Colonic mucosa (tissue), 4 donors: ENCODE results near the gene PLXNA1. TPM values are rescaled to one million over a fixed set of nuclear protein-coding genes. Genes with fewer than 3 reads are reported as not detected.

Source experiments
- DNase-seq: peaks from one replicate; pipeline ENCODE4 v3.0.0-alpha.2; 2020
- H3K27ac ChIP-seq: fragments of 200-600 bp; one replicate; pipeline ENCODE4 v1.8.0; 2021
- H3K27me3 ChIP-seq: fragments of 200-600 bp; one replicate; pipeline ENCODE4 v1.8.0; 2021
- H3K36me3 ChIP-seq: fragments of 200-600 bp; one replicate; pipeline ENCODE4 v1.8.0; 2021
- H3K4me1 ChIP-seq: fragments of 200-600 bp; one replicate; pipeline ENCODE4 v1.8.0; 2021; ENCODE audit warnings: mild to moderate bottlenecking
- H3K4me3 ChIP-seq: fragments of 200-600 bp; one replicate; pipeline ENCODE4 v1.8.0; 2021
- H3K9ac ChIP-seq, 2 donors: one replicate each; pipeline ENCODE4 v1.7.0; 2013; ENCODE audit warnings: control low read depth in 2 of 2, low read depth in 2 of 2, low read length in 2 of 2
- H3K9me3 ChIP-seq: fragments of 200-600 bp; one replicate; pipeline ENCODE4 v1.8.0; 2021
- intact Hi-C: fragments of 100-400 bp; cut with DNase I; formaldehyde crosslinking; loops from one replicate; pipeline ENCODE4 v1.14.1; 2022
- total RNA-seq, 2 donors: library from RNA; stranded (reverse); fragmentation: NEBNext Ultra II Directional in 1 of 2; extraction: Animal tissue kit (Norgen Biotek cat#: 25700) in 1 of 2; gene quantifications; one replicate each; pipeline ENCODE4 v1.2.1, GENCODE V29; 2021
- TF ChIP-seq, protein P1 (sequence below): fragments of 200-600 bp; IDR thresholded peaks from one replicate; pipeline ENCODE4 v1.8.0; 2022; ENCODE audit warnings: antibody characterized with exemption, mild to moderate bottlenecking
- donor health status: healthy.
- donor health status: DM: no; HTN: no; CAD: no.
- donor health status: DM: no; HTN: no; CAD: no.

PLXNA1 gene
- total RNA-seq, 2 donors from 2014 or later, result 16.0 to 19.3 TPM

- no peaks in the 10 kb centered on the region for H3K27me3 ChIP-seq
- H3K4me3 ChIP-seq, result no peak overlapping the region
- H3K27ac ChIP-seq, result no peak overlapping the region
- H3K4me1 ChIP-seq, result no peaks in the 10 kb centered on the region
- no peaks in the 10 kb centered on the region for H3K9me3 ChIP-seq
- H3K9ac ChIP-seq, result no peak overlapping the region
- H3K36me3 ChIP-seq, result no peaks in the 10 kb centered on the region
- DNase-seq, result no peak
- TF ChIP-seq, protein P1, sequence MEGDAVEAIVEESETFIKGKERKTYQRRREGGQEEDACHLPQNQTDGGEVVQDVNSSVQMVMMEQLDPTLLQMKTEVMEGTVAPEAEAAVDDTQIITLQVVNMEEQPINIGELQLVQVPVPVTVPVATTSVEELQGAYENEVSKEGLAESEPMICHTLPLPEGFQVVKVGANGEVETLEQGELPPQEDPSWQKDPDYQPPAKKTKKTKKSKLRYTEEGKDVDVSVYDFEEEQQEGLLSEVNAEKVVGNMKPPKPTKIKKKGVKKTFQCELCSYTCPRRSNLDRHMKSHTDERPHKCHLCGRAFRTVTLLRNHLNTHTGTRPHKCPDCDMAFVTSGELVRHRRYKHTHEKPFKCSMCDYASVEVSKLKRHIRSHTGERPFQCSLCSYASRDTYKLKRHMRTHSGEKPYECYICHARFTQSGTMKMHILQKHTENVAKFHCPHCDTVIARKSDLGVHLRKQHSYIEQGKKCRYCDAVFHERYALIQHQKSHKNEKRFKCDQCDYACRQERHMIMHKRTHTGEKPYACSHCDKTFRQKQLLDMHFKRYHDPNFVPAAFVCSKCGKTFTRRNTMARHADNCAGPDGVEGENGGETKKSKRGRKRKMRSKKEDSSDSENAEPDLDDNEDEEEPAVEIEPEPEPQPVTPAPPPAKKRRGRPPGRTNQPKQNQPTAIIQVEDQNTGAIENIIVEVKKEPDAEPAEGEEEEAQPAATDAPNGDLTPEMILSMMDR, result no peak
- intact Hi-C loops, result no loop called here
Observed at GRCh38 chr3:127014536-127015281, 31.8 kb downstream of the PLXNA1 start.

DNA sequence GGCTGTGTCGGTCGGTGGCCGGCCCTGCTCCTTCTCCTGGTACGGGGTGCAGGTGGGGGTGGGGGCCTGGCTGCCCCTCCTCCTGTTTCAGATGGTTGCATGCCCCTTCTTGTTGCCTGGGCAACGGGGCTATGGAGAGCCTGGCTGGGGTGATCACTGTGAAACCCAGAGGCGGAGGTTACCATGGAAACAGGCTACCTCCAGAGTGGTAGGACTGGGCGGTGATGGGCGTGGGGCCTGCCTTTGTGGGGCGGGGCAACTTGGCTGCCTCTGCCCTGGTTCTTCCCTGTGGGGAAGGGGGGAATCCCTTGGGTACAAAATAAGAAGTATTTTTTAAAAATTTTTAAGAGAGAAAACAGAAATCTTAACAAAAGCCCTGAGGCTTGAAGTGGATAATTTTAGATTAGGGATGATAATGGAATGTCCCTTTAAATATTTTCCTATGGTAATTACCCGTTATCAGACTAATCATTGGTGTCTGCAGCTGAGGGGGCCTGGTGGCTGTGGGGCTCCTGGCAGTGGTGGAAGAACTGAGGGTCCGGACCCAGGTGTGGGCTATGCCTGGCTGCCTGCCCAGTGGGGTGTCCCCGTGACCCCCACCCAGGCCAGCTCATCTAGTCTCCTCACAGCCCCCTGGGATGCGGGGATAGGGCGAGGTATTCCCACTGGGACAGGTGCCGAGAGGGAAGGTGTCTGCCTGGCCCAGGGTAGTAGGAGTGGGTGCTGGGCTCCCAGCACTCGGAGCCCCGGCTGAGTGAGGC is 32.5 kb downstream of the PLXNA1 start:
- H3K4me1 ChIP-seq, result no peaks in the 10 kb centered on the region
- H3K27ac ChIP-seq, result no peak overlapping the region
- no peak overlapping the region for H3K9ac ChIP-seq
- intact Hi-C loops, result no loop called here
- TF ChIP-seq, protein P1, result no peak
- DNase-seq, result no peak
- no peaks in the 10 kb centered on the region for H3K9me3 ChIP-seq
- no peak overlapping the region for H3K4me3 ChIP-seq
- H3K27me3 ChIP-seq, result no peaks in the 10 kb centered on the region
- no peaks in the 10 kb centered on the region for H3K36me3 ChIP-seq

DNA sequence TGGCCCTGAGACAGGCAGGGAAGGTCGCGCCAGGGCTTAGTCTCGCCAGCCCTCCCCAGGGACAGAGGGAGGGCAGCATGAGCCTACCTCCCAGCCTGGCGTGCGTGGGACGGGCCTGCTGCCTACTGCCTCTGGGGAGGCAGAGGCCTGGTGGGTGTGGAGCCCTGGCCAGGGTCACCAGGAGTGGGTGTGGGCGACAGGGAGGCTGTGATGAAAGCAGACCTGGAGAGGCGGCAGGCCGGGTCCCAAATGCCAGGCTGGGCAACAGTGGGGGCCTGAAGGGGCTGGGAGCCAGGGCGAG is 33.1 kb downstream of the PLXNA1 start:
- H3K36me3 ChIP-seq, result no peaks in the 10 kb centered on the region
- no peaks in the 10 kb centered on the region for H3K27me3 ChIP-seq
- no peaks in the 10 kb centered on the region for H3K4me1 ChIP-seq
- TF ChIP-seq, protein P1, result no peak
- H3K9me3 ChIP-seq, result no peaks in the 10 kb centered on the region
- no peak for DNase-seq
- H3K4me3 ChIP-seq, result no peak overlapping the region
- H3K9ac ChIP-seq, result no peak overlapping the region
- intact Hi-C loops, result no loop called here
- no peak overlapping the region for H3K27ac ChIP-seq

GRCh38 chr3:127016461-127016860 is 33.5 kb downstream of the PLXNA1 start:
- Histone ChIP-seq H3K4me1 (no peaks in the 10 kb centered on the region), H3K4me3 (no peak overlapping the region), H3K9me3 (no peaks in the 10 kb centered on the region), H3K9ac (no peak overlapping the region), H3K27ac (no peak overlapping the region), H3K36me3 (no peaks in the 10 kb centered on the region), H3K27me3 (no peaks in the 10 kb centered on the region)
- intact Hi-C loops, result no loop called here
- TF ChIP-seq, protein P1, result no peak
- no peak for DNase-seq

DNA sequence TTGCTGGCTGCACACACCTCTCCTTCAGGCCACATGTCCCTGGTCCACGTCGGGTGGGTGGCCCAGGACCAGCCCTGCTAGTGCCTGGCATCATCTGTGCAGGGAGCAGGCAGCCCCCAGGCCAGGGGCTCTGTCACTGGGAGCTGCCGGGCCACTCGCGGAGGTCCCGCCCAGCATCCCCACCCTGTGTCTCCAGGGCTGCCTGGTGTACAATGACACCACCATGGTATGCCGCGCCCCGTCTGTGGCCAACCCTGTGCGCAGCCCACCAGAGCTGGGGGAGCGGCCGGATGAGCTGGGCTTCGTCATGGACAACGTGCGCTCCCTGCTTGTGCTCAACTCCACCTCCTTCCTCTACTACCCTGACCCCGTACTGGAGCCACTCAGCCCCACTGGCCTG is 34.3 kb downstream of the PLXNA1 start:
- DNase-seq, result no peak
- no peak overlapping the region for H3K27ac ChIP-seq
- H3K4me1 ChIP-seq, result no peaks in the 10 kb centered on the region
- H3K9me3 ChIP-seq, result no peaks in the 10 kb centered on the region
- TF ChIP-seq, protein P1, result no peak
- H3K36me3 ChIP-seq, result no peaks in the 10 kb centered on the region
- intact Hi-C loops, result no loop called here
- H3K4me3 ChIP-seq, result no peak overlapping the region
- no peaks in the 10 kb centered on the region for H3K27me3 ChIP-seq
- H3K9ac ChIP-seq, result no peak overlapping the region
